ENCODE results near the gene MRAS. TPM values are rescaled to one million over a fixed set of nuclear protein-coding genes. Genes with fewer than 3 reads are reported as not detected.

Gene MRAS
- total and polyA plus RNA-seq, 2 of the 13 experiments (the other 11 are each of a cell fraction or from before 2014, with no cell fraction given): 8.8 to 36.2 TPM

DNA sequence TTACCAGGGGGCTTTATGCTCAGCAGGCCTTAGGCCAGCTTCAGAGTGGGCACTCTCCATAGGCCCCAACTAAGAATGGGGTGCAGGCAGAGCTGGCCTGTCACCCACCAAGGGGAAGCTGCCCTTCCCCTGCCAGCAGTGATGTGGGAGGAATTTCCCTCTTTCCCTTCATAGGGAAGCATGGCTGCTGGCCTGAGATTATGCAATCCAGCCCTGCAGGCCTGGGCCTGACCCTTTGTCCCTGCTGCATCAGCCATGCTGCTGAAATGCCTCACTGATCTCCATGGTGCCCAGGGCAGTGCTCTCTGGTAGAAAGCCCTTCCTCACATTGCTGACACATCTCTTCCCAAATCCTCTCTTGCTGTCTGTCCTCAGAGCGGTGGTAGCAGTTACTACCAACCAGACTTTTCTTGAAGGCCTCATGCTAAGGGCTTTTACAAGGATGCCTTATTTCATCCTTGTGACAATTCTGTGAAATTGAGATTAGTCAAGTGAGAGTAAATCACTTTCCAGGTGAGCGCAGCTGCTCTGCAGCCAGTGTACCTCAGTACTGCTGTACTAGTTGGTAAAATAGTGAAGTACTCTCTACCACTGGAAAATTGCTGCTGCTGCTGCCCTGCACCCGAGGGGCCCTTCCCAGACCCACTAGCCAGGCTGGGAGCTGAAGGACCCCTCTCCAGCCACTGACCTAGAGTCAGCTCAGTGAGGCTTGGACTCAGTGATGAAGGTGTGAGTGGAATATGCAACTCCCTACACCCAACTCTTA lies 33.8 kb downstream of the MRAS start (continued):
- TF ChIP-seq, protein P1, sequence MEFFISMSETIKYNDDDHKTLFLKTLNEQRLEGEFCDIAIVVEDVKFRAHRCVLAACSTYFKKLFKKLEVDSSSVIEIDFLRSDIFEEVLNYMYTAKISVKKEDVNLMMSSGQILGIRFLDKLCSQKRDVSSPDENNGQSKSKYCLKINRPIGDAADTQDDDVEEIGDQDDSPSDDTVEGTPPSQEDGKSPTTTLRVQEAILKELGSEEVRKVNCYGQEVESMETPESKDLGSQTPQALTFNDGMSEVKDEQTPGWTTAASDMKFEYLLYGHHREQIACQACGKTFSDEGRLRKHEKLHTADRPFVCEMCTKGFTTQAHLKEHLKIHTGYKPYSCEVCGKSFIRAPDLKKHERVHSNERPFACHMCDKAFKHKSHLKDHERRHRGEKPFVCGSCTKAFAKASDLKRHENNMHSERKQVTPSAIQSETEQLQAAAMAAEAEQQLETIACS (CRISPR knock-in tag; IDR thresholded peaks at IDR 0.05): no peak
- TF ChIP-seq, protein P2, sequence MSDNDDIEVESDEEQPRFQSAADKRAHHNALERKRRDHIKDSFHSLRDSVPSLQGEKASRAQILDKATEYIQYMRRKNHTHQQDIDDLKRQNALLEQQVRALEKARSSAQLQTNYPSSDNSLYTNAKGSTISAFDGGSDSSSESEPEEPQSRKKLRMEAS (IDR thresholded peaks at IDR 0.05): peak; percentile 81
- peak; percentile 83 for TF ChIP-seq RARA (CRISPR knock-in tag; IDR thresholded peaks at IDR 0.05)
- TF ChIP-seq RXRB (CRISPR knock-in tag; IDR thresholded peaks at IDR 0.05; ENCODE audit: borderline replicate concordance): no peak
- TF ChIP-seq, protein P3, sequence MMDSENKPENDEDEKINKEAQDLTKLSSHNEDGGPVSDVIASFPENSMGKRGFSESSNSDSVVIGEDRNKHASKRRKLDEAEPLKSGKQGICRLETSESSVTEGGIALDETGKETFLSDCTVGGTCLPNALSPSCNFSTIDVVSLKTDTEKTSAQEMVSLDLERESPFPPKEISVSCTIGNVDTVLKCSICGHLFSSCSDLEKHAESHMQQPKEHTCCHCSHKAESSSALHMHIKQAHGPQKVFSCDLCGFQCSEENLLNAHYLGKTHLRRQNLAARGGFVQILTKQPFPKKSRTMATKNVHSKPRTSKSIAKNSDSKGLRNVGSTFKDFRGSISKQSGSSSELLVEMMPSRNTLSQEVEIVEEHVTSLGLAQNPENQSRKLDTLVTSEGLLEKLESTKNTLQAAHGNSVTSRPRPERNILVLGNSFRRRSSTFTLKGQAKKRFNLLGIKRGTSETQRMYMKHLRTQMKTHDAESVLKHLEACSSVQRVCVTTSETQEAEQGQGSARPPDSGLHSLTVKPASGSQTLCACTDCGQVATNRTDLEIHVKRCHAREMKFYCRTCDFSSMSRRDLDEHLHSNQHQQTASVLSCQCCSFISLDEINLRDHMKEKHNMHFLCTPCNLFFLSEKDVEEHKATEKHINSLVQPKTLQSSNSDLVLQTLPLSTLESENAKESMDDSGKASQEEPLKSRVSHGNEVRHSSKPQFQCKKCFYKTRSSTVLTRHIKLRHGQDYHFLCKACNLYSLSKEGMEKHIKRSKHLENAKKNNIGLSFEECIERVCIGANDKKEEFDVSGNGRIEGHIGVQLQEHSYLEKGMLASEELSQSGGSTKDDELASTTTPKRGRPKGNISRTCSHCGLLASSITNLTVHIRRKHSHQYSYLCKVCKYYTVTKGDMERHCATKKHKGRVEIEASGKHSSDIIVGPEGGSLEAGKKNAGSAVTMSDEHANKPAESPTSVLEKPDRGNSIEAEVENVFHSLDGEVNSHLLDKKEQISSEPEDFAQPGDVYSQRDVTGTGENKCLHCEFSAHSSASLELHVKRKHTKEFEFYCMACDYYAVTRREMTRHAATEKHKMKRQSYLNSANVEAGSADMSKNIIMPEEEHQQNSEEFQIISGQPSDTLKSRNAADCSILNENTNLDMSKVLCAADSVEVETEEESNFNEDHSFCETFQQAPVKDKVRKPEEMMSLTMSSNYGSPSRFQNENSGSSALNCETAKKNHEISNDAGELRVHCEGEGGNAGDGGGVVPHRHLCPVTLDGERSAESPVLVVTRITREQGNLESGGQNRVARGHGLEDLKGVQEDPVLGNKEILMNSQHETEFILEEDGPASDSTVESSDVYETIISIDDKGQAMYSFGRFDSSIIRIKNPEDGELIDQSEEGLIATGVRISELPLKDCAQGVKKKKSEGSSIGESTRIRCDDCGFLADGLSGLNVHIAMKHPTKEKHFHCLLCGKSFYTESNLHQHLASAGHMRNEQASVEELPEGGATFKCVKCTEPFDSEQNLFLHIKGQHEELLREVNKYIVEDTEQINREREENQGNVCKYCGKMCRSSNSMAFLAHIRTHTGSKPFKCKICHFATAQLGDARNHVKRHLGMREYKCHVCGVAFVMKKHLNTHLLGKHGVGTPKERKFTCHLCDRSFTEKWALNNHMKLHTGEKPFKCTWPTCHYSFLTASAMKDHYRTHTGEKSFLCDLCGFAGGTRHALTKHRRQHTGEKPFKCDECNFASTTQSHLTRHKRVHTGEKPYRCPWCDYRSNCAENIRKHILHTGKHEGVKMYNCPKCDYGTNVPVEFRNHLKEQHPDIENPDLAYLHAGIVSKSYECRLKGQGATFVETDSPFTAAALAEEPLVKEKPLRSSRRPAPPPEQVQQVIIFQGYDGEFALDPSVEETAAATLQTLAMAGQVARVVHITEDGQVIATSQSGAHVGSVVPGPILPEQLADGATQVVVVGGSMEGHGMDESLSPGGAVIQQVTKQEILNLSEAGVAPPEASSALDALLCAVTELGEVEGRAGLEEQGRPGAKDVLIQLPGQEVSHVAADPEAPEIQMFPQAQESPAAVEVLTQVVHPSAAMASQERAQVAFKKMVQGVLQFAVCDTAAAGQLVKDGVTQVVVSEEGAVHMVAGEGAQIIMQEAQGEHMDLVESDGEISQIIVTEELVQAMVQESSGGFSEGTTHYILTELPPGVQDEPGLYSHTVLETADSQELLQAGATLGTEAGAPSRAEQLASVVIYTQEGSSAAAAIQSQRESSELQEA (CRISPR knock-in tag; IDR thresholded peaks at IDR 0.05; ENCODE audit: not compliant biosample characterization): no peak
- TF ChIP-seq FOSL2 (CRISPR knock-in tag; IDR thresholded peaks at IDR 0.05): 0 out of 2 replicates have a peak, but pooled peaks have one; percentile 30
- TF ChIP-seq ZSCAN9 (CRISPR knock-in tag; IDR thresholded peaks at IDR 0.05; ENCODE audit: borderline replicate concordance): no peak
- no peak; the same call in 1 of the 2 replicates for TF ChIP-seq BORCS8-MEF2B (CRISPR knock-in tag; IDR thresholded peaks at IDR 0.05)
- TF ChIP-seq, protein P4, sequence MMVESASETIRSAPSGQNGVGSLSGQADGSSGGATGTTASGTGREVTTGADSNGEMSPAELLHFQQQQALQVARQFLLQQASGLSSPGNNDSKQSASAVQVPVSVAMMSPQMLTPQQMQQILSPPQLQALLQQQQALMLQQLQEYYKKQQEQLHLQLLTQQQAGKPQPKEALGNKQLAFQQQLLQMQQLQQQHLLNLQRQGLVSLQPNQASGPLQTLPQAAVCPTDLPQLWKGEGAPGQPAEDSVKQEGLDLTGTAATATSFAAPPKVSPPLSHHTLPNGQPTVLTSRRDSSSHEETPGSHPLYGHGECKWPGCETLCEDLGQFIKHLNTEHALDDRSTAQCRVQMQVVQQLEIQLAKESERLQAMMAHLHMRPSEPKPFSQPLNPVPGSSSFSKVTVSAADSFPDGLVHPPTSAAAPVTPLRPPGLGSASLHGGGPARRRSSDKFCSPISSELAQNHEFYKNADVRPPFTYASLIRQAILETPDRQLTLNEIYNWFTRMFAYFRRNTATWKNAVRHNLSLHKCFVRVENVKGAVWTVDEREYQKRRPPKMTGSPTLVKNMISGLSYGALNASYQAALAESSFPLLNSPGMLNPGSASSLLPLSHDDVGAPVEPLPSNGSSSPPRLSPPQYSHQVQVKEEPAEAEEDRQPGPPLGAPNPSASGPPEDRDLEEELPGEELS (CRISPR knock-in tag; IDR thresholded peaks at IDR 0.05): no peak
- TF ChIP-seq ZNF670 (CRISPR knock-in tag; IDR thresholded peaks at IDR 0.05; ENCODE audit: borderline replicate concordance): no peak
- no peak for TF ChIP-seq ZNF282 (IDR thresholded peaks at IDR 0.05; ENCODE audit: partially characterized antibody)
- TF ChIP-seq SMC3 (IDR thresholded peaks at IDR 0.05; ENCODE audit: low read length): no peak
- TF ChIP-seq, protein P5, sequence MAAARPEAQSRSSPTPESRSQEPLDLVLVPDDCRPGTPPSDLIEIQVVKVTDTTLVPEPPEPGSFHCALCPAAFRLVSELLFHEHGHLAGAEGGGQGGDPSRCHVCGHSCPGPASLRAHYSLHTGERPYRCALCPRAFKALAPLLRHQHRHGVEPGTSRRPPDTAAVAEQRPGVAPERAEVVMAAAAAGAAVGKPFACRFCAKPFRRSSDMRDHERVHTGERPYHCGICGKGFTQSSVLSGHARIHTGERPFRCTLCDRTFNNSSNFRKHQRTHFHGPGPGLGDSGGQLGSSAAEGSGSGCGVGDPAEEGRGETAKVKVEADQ (CRISPR knock-in tag; IDR thresholded peaks at IDR 0.05; ENCODE audit: borderline replicate concordance): no peak
- no peak for TF ChIP-seq CBFB (CRISPR knock-in tag; IDR thresholded peaks at IDR 0.05)
- TF ChIP-seq SETDB1 (CRISPR knock-in tag; IDR thresholded peaks at IDR 0.05; ENCODE audit: borderline replicate concordance): no peak
- no peak for TF ChIP-seq PCBP2 (optimal IDR thresholded peaks at IDR 0.05; ENCODE audit: low read depth, low read length, poor library complexity, severe bottlenecking)
- TF ChIP-seq SMAD3 (CRISPR knock-in tag; IDR thresholded peaks at IDR 0.05): no peak
